Endothelial cell of umbilical vein (primary cell): Measurements from ENCODE around the gene FCMR. TPM values are rescaled to one million over a fixed set of nuclear protein-coding genes. Genes with fewer than 3 reads are reported as not detected.

Source experiments
- BruUV-seq: library from RNA; stranded (reverse); fragments of 400-500 nt; replicated peaks from 2 replicates; lab custom pipeline; 2021; lab: Mats Ljungman, UMichigan
- CTCF ChIA-PET: fragments of 300-600, 350-600 bp; sonication (Branson Sonifier 250); formaldehyde crosslinking; loops from one replicate; lab custom pipeline; 2021; ENCODE audit warnings: antibody characterized with exemption, inconsistent platforms; lab: Charles Lee
- POLR2A ChIA-PET: fragments of 300-600, 350-600 bp; sonication (Branson Sonifier 250); formaldehyde crosslinking; loops from one replicate; lab custom pipeline; 2021; ENCODE audit warnings: antibody characterized with exemption, inconsistent platforms; lab: Charles Lee
- DNase-seq: peaks from one replicate; pipeline ENCODE4 v3.0.0-alpha.2; 2011; ENCODE audit warnings: low read depth, low spot score
- FAIRE-seq: peaks from 2 replicates; lab custom pipeline; 2011; peaks lifted over from hg19 to GRCh38; lab: Jason Lieb, UNC
- H2AFZ ChIP-seq: 2 replicates; pipeline ENCODE4 v1.6.0; 2012; ENCODE audit warnings: low read depth, low read length, control low read depth, inconsistent platforms
- H3K27ac ChIP-seq: 2 replicates; pipeline ENCODE4 v1.5.1; 2011; ENCODE audit warnings: low read depth, mild to moderate bottlenecking, control low read depth, low read length, moderate library complexity; ENCODE audit not compliant: insufficient read depth
- H3K27me3 ChIP-seq, 2 experiments: 2 replicates each; pipeline versions ENCODE4 v1.6.0 to v1.6.1; 2011; ENCODE audit warnings: low read length in 2 of 2, mixed read lengths in 1 of 2; ENCODE audit not compliant: control insufficient read depth in 2 of 2, insufficient read depth in 2 of 2
- H3K36me3 ChIP-seq, 2 experiments: 2 replicates in 1 of 2; 3 replicates in 1 of 2; pipeline ENCODE4 v1.5.1; 2011; ENCODE audit warnings: low read length in 2 of 2, mild to moderate bottlenecking in 1 of 2, moderate library complexity in 1 of 2; ENCODE audit not compliant: control insufficient read depth in 2 of 2, insufficient read depth in 2 of 2; ENCODE audit errors: extremely low read depth in 1 of 2
- H3K4me1 ChIP-seq: 3 replicates; pipeline ENCODE4 v1.5.1; 2011; ENCODE audit warnings: mild to moderate bottlenecking, low read length; ENCODE audit not compliant: control insufficient read depth, insufficient read depth; ENCODE audit errors: extremely low read depth
- H3K4me2 ChIP-seq: 2 replicates; pipeline ENCODE4 v1.6.1; 2011; ENCODE audit warnings: low read length, control low read depth, mixed read lengths; ENCODE audit not compliant: insufficient read depth
- H3K4me3 ChIP-seq, 3 experiments: fragments of 200-600 bp in 1 of 3; sonication (generic), shearing (Covaris generic) in 1 of 3; replicated peaks in 1 of 3; 2 replicates each; pipeline ENCODE4 v1.5.1; 2011 to 2016; ENCODE audit warnings: control low read depth in 3 of 3, low read length in 3 of 3, mild to moderate bottlenecking in 2 of 3, inconsistent platforms in 1 of 3, low read depth in 1 of 3, moderate library complexity in 1 of 3; ENCODE audit not compliant: insufficient read depth in 1 of 3
- H3K79me2 ChIP-seq: 2 replicates; pipeline ENCODE4 v1.6.0; 2012; ENCODE audit warnings: low read length, inconsistent platforms; ENCODE audit not compliant: control insufficient read depth, insufficient read depth
- H3K9ac ChIP-seq: replicated peaks from 2 replicates; pipeline ENCODE3; 2011; ENCODE audit warnings: low read length, control low read depth; ENCODE audit not compliant: insufficient read depth; ENCODE audit errors: extremely low read depth
- H3K9me1 ChIP-seq: replicated peaks from 3 replicates; pipeline ENCODE4 v1.6.0; 2011; ENCODE audit warnings: mild to moderate bottlenecking, low read length; ENCODE audit not compliant: control insufficient read depth, insufficient read depth; ENCODE audit errors: extremely low read depth
- H3K9me3 ChIP-seq: replicated peaks from 2 replicates; pipeline ENCODE4 v1.5.1; 2012; ENCODE audit warnings: low read length, inconsistent platforms; ENCODE audit not compliant: control insufficient read depth, insufficient read depth
- H4K20me1 ChIP-seq: replicated peaks from 2 replicates; pipeline ENCODE3; 2011; ENCODE audit warnings: mild to moderate bottlenecking, low read length; ENCODE audit not compliant: control insufficient read depth, insufficient read depth; ENCODE audit errors: extremely low read depth
- EZH2 ChIP-seq: IDR thresholded peaks from 2 replicates; pipeline ENCODE4 v1.6.1; 2012; ENCODE audit warnings: borderline replicate concordance, low read depth, mild to moderate bottlenecking, moderate library complexity, low read length, inconsistent platforms; ENCODE audit not compliant: severe bottlenecking
- FOS ChIP-seq: IDR thresholded peaks from 2 replicates; pipeline ENCODE4 v1.6.1; 2011; ENCODE audit warnings: mild to moderate bottlenecking, low read length, moderate library complexity, borderline replicate concordance; ENCODE audit not compliant: insufficient read depth
- GATA2 ChIP-seq: IDR thresholded peaks from 2 replicates; pipeline ENCODE4 v1.7.0; 2011; ENCODE audit warnings: low read depth, mild to moderate bottlenecking, moderate library complexity, mixed read lengths, low read length; ENCODE audit not compliant: insufficient read length, insufficient read depth
- JUN ChIP-seq: IDR thresholded peaks from 2 replicates; pipeline ENCODE4 v1.6.1; 2011; ENCODE audit warnings: borderline replicate concordance, low read depth; ENCODE audit not compliant: insufficient read length, insufficient read depth
- MYC ChIP-seq: IDR thresholded peaks from one replicate; pipeline ENCODE4 v1.6.1; 2011; ENCODE audit warnings: mild to moderate bottlenecking, low read depth, low read length
- POLR2A ChIP-seq: IDR thresholded peaks from 2 replicates; pipeline ENCODE4 v1.6.1; 2012; ENCODE audit warnings: low read depth, mild to moderate bottlenecking, control low read depth, low read length
- POLR2AphosphoS5 ChIP-seq: IDR thresholded peaks from 2 replicates; pipeline ENCODE4 v1.6.1; 2012; ENCODE audit warnings: low read depth, mild to moderate bottlenecking, control low read depth, low read length, moderate library complexity; ENCODE audit not compliant: insufficient read depth
- dilution Hi-C: fragments of 300-500 bp; cut with MboI; formaldehyde crosslinking; loops from one replicate; pipeline ENCODE4 v1.15.0; 2019; ENCODE audit warnings: low sequenced_read_pairs; ENCODE audit not compliant: extremely low pct_ligation_motif_present
- intact Hi-C: fragments of 100-400 bp; cut with micrococcal nuclease; formaldehyde crosslinking; loops from one replicate; pipeline ENCODE4 v1.10.0; 2022
- polyA plus RNA-seq, 4 experiments: library from polyadenylated mRNA; depleted of rRNA in 3 of 4; stranded (reverse) in 3 of 4; unstranded in 1 of 4; fragments of >200 nt; gene quantifications; 2 replicates each; pipeline versions ENCODE4 v1.2.1 to v1.2.3, GENCODE V29; 2011 to 2012; ENCODE audit warnings: missing spikeins in 1 of 4
- total RNA-seq: library from RNA; stranded (reverse); gene quantifications from 2 replicates; pipeline ENCODE4 v1.2.3, GENCODE V29; 2021
- TF ChIP-seq, protein P1 (sequence below): IDR thresholded peaks from 2 replicates; pipeline ENCODE4 v1.6.1; 2011; ENCODE audit not compliant: insufficient read depth, insufficient read length
- TF ChIP-seq, protein P2 (sequence below), 2 donors: IDR thresholded peaks; 1 replicate in 1 of 2; 2 replicates in 1 of 2; pipeline ENCODE4 v1.5.1; 2011; ENCODE audit warnings: low read length in 2 of 2, mild to moderate bottlenecking in 2 of 2, moderate library complexity in 2 of 2, control low read depth in 1 of 2, inconsistent platforms in 1 of 2, low read depth in 1 of 2; ENCODE audit not compliant: insufficient read depth in 1 of 2; ENCODE audit errors: extremely low read depth in 1 of 2

Gene FCMR
- total and polyA plus RNA-seq, 2 donors (not counting 3 experiments of a cell fraction or from before 2014, with no cell fraction given) = not detected

DNA sequence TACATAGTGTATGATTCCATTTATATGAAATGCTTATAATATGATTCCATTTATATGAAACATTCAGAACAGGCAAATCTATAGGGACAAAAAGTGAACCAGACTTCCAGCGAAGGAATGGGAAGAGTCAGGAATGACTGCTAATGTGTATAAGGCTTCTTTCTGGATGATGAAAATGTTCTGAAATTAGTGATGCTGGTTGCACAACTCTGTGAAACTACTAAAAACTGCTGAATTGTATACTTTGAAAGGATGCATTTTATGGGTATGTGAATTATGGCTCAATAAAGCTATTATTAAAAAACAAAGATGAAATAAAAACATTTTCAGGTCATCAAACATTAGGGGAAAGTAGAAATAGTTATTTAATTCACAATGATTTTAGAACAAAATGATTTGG, 38.6 kb downstream of the FCMR start:
- no peak for FAIRE-seq
- H3K9me3 ChIP-seq = no peaks in the 10 kb centered on the region
- intact Hi-C loops = no loop called here
- H4K20me1 ChIP-seq = no peaks in the 10 kb centered on the region
- no TSS peak for BruUV-seq
- H2AFZ ChIP-seq = no peak overlapping the region
- peaks cover 8% of the 10 kb centered on the region in 2 experiments for H3K27me3 ChIP-seq
- H3K9me1 ChIP-seq = no peaks in the 10 kb centered on the region
- no peak for DNase-seq
- H3K36me3 ChIP-seq = no peaks in the 10 kb centered on the region
- H3K4me1 ChIP-seq = no peaks in the 10 kb centered on the region
- no peak overlapping the region for H3K4me3 ChIP-seq
- no peak overlapping the region for H3K27ac ChIP-seq
- H3K4me2 ChIP-seq = no peak overlapping the region
- no peaks in the 10 kb centered on the region for H3K79me2 ChIP-seq
- no peak overlapping the region for H3K9ac ChIP-seq
- POLR2A ChIA-PET = no interaction called here
- dilution Hi-C loops = no loop called here
- no peak for TF ChIP-seq GATA2
- TF ChIP-seq POLR2A = no peak
- TF ChIP-seq FOS = no peak
- TF ChIP-seq, protein P1, sequence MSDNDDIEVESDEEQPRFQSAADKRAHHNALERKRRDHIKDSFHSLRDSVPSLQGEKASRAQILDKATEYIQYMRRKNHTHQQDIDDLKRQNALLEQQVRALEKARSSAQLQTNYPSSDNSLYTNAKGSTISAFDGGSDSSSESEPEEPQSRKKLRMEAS = no peak
- no peak for TF ChIP-seq MYC
- no peak for TF ChIP-seq POLR2AphosphoS5
- no peak for TF ChIP-seq EZH2
- TF ChIP-seq JUN = no peak
- TF ChIP-seq, protein P2, sequence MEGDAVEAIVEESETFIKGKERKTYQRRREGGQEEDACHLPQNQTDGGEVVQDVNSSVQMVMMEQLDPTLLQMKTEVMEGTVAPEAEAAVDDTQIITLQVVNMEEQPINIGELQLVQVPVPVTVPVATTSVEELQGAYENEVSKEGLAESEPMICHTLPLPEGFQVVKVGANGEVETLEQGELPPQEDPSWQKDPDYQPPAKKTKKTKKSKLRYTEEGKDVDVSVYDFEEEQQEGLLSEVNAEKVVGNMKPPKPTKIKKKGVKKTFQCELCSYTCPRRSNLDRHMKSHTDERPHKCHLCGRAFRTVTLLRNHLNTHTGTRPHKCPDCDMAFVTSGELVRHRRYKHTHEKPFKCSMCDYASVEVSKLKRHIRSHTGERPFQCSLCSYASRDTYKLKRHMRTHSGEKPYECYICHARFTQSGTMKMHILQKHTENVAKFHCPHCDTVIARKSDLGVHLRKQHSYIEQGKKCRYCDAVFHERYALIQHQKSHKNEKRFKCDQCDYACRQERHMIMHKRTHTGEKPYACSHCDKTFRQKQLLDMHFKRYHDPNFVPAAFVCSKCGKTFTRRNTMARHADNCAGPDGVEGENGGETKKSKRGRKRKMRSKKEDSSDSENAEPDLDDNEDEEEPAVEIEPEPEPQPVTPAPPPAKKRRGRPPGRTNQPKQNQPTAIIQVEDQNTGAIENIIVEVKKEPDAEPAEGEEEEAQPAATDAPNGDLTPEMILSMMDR (IDR thresholded peaks at IDR 0.05; ENCODE audit: extremely low read depth in 1 of 2, insufficient read depth in 1 of 2, low read depth in 1 of 2, low read length in 2 of 2) = no peak
- CTCF ChIA-PET = interaction anchor here (1.2 to 2.2 kb wide), 3 partner anchors 11 to 135 kb away, joined by 3 to 9 read pairs (median 5); no protein-coding TSS in a partner anchor
